Measurements from ENCODE around the gene EEF2K. TPM values are rescaled to one million over a fixed set of nuclear protein-coding genes. Genes with fewer than 3 reads are reported as not detected.

EEF2K gene
- total RNA-seq, 1 experiment from 2014 or later: 31.0 TPM

GRCh38 chr16:22304411-22304810 lies 98.3 kb downstream of the EEF2K start:
- peaks cover 0 to 8% of the 10 kb centered on the region in 2 experiments; a peak in 1 of 4 replicates for H3K4me1 ChIP-seq (ENCODE audit: control insufficient read depth in 1 of 2, insufficient read depth in 2 of 2, low read length in 2 of 2)
- ChIA-PET POLR2A (no interaction called here), CTCF (no interaction called here), RAD21 (ENCODE audit: low non-redundant PET in 1 of 2, low total read pairs in 2 of 2, uncharacterized antibody in 2 of 2, unreplicated experiment in 2 of 2) (no interaction called here)
- no peak overlapping the region for H3K27ac ChIP-seq (ENCODE audit: low read depth, low read length)
- H4K20me1 ChIP-seq (ENCODE audit: insufficient read depth): no peaks in the 10 kb centered on the region; the same call in 1 of the 2 replicates
- H2AFZ ChIP-seq (ENCODE audit: low read depth, low read length, poor library complexity, severe bottlenecking): no peak overlapping the region
- no peaks in the 10 kb centered on the region for H3K27me3 ChIP-seq (ENCODE audit: insufficient read depth, low read length)
- TF ChIP-seq POLR2AphosphoS5 (IDR thresholded peaks at IDR 0.05; ENCODE audit: low read depth, low read length): no peak
- TF ChIP-seq ELF1 (IDR thresholded peaks at IDR 0.05; ENCODE audit: borderline replicate concordance, low read depth): no peak
- TF ChIP-seq SRF (IDR thresholded peaks at IDR 0.05; ENCODE audit: low read depth): no peak
- TF ChIP-seq EZH2 (IDR thresholded peaks at IDR 0.05): no peak
- no peak for TF ChIP-seq POLR2A (IDR thresholded peaks at IDR 0.05; ENCODE audit: borderline replicate concordance, extremely low read depth, insufficient read depth, insufficient read length)
- no peak for TF ChIP-seq TCF7L2 (IDR thresholded peaks at IDR 0.05; ENCODE audit: borderline replicate concordance, extremely low read depth, insufficient read depth, insufficient read length)
- no peak for TF ChIP-seq EZH2phosphoT487 (IDR thresholded peaks at IDR 0.05; ENCODE audit: borderline replicate concordance)
- TF ChIP-seq REST (IDR thresholded peaks at IDR 0.05; ENCODE audit: low read depth): no peak
- TF ChIP-seq MAX (IDR thresholded peaks at IDR 0.05): no peak
- TF ChIP-seq ZNF274 (IDR thresholded peaks at IDR 0.05; ENCODE audit: low read depth, low read length): no peak
- no peak for TF ChIP-seq ZFX (IDR thresholded peaks at IDR 0.05)
- TF ChIP-seq CEBPB (IDR thresholded peaks at IDR 0.05; ENCODE audit: low read depth): no peak
- no peak for TF ChIP-seq YY1 (IDR thresholded peaks at IDR 0.05; ENCODE audit: extremely low read depth, insufficient replicate concordance, low read depth, low read length)
- TF ChIP-seq FOSL1 (IDR thresholded peaks at IDR 0.05; ENCODE audit: low read depth): no peak
- TF ChIP-seq RAD21 (IDR thresholded peaks at IDR 0.05; ENCODE audit: low read depth): no peak
- no peak overlapping the region for H3K4me2 ChIP-seq (ENCODE audit: low read length)
- no peaks in the 10 kb centered on the region for H3K9me3 ChIP-seq (ENCODE audit: control insufficient read depth in 1 of 2, insufficient read depth in 1 of 2, low read depth in 1 of 2, low read length in 2 of 2)
- H3K79me2 ChIP-seq (ENCODE audit: insufficient read depth, low read length): peaks cover 59% of the 10 kb centered on the region
- H3K36me3 ChIP-seq (ENCODE audit: control insufficient read depth in 1 of 2, insufficient read depth in 2 of 2, low read length in 2 of 2): peaks cover 16 to 38% of the 10 kb centered on the region in 2 experiments
- H3K9me2 ChIP-seq (ENCODE audit: insufficient read depth): no peaks in the 10 kb centered on the region
- no peak for DNase-seq (ENCODE audit: low read depth, low spot score)
- no TSS peak for BruUV-seq (replicated peaks)
- no peak for ATAC-seq
- no peak overlapping the region for H3K9ac ChIP-seq (ENCODE audit: low read length)
- H3K4me3 ChIP-seq (replicated peaks in 1 of 2; ENCODE audit: low read depth in 1 of 2, low read length in 2 of 2): no peak overlapping the region
- intact Hi-C loops (cut with micrococcal nuclease): no loop called here
